NCI-H2029 treated with DMSO at 0.1 percent for 48 hours (cell line): ENCODE results near the gene TNRC6C.

ENCODE experiments used
- DNase-seq: peaks from one replicate; lab custom pipeline; 2025; lab: John Stamatoyannopoulos, UW

The TNRC6C gene

GRCh38 chr17:78013683-78014467, 55.4 kb downstream of the TNRC6C start:
- DNase-seq, result peak; percentile 30

- DNase-seq, result no peak
These were observed 56.1 kb downstream of the TNRC6C start for GRCh38 chr17:78014646-78015045.

- DNase-seq, result no peak
These were observed 58.3 kb downstream of the TNRC6C start for GRCh38 chr17:78016852-78017251.

- peak; percentile 3 for DNase-seq
These were observed 61.0 kb downstream of the TNRC6C start for GRCh38 chr17:78019367-78019975.

GRCh38 chr17:78019976-78020716, 61.6 kb downstream of the TNRC6C start:
- DNase-seq, result no peak

GRCh38 chr17:78020717-78021108, 62.2 kb downstream of the TNRC6C start:
- no peak for DNase-seq

- no peak for DNase-seq
These were observed 63.9 kb downstream of the TNRC6C start for GRCh38 chr17:78022425-78022824.

GRCh38 chr17:78023042-78023441, 64.5 kb downstream of the TNRC6C start:
- DNase-seq, result no peak

- DNase-seq, result no peak
These were observed 67.9 kb downstream of the TNRC6C start for GRCh38 chr17:78026381-78026780.

- DNase-seq, result peak; percentile 76
These were observed 68.6 kb downstream of the TNRC6C start for GRCh38 chr17:78027121-78027520.

GRCh38 chr17:78029697-78030096, 71.2 kb downstream of the TNRC6C start:
- no peak for DNase-seq

- DNase-seq, result no peak
These were observed 72.9 kb downstream of the TNRC6C start for GRCh38 chr17:78031435-78031834.

- no peak for DNase-seq
These were observed 73.7 kb downstream of the TNRC6C start for GRCh38 chr17:78032166-78032565.

GRCh38 chr17:78034429-78035091, 76.1 kb downstream of the TNRC6C start:
- DNase-seq, result no peak

GRCh38 chr17:78037280-78037679, 78.8 kb downstream of the TNRC6C start:
- DNase-seq, result no peak

- DNase-seq, result no peak
These were observed 80.3 kb downstream of the TNRC6C start for GRCh38 chr17:78038748-78039288.

- DNase-seq, result no peak
These were observed 81.1 kb downstream of the TNRC6C start for GRCh38 chr17:78039581-78039980.

- DNase-seq, result peak; percentile 57
These were observed 82.2 kb downstream of the TNRC6C start for GRCh38 chr17:78040440-78041385.

GRCh38 chr17:78041386-78042179, 83.1 kb downstream of the TNRC6C start:
- no peak for DNase-seq

- DNase-seq, result no peak
These were observed 84.0 kb downstream of the TNRC6C start for GRCh38 chr17:78042542-78042941.
